PC-3 (cell line): Measurements from ENCODE around the gene B3GNT5. TPM values are rescaled to one million over a fixed set of nuclear protein-coding genes. Genes with fewer than 3 reads are reported as not detected.
A peak's percentile ranks its signal among the peaks of the same experiment; 100 is the strongest.

ENCODE experiments used
- ATAC-seq: fragments of 200-7000 bp; cut with Tn5 transposase; 2 replicates; pipeline ENCODE4 v1.9.1; 2020; ENCODE audit warnings: mild to moderate bottlenecking, moderate library complexity
- BruUV-seq: library from RNA; stranded (reverse); fragments of 400-500 nt; replicated peaks from 2 replicates; lab custom pipeline; 2021; lab: Mats Ljungman, UMichigan
- CTCF ChIA-PET: fragments of 300-600 bp; sonication (Branson Sonifier 250); formaldehyde crosslinking; loops from one replicate; lab custom pipeline; 2022; ENCODE audit warnings: antibody characterized with exemption; lab: Charles Lee
- POLR2A ChIA-PET: fragments of 300-600 bp; sonication (Branson Sonifier 250); formaldehyde crosslinking; loops from one replicate; lab custom pipeline; 2022; ENCODE audit warnings: antibody characterized with exemption; ENCODE audit not compliant: unreplicated experiment; lab: Charles Lee
- DNase-seq: peaks from one replicate; pipeline ENCODE4 v3.0.0-alpha.2; 2015
- H2AFZ ChIP-seq: fragments of 300-600 bp; sonication (generic); 2 replicates; pipeline ENCODE4 v1.6.0; 2016; ENCODE audit warnings: antibody characterized with exemption, low read length
- H3F3A ChIP-seq: fragments of 300-600 bp; sonication (generic); one replicate; pipeline ENCODE4 v1.6.0; 2017; ENCODE audit warnings: antibody characterized with exemption, low read length, control low read depth, mild to moderate bottlenecking; ENCODE audit not compliant: unreplicated experiment
- H3K27ac ChIP-seq: fragments of 300-600 bp; sonication (generic); 2 replicates; pipeline ENCODE4 v1.5.1; 2016; ENCODE audit warnings: mild to moderate bottlenecking, low read length
- H3K27me3 ChIP-seq: fragments of 300-600 bp; sonication (generic); 2 replicates; pipeline ENCODE4 v1.6.1; 2016; ENCODE audit warnings: low read length, mixed read lengths
- H3K36me3 ChIP-seq: fragments of 300-600 bp; sonication (generic); 2 replicates; pipeline ENCODE4 v1.6.1; 2016; ENCODE audit warnings: low read depth, mixed run types, low read length, mixed read lengths
- H3K4me1 ChIP-seq: fragments of 300-600 bp; sonication (generic); 2 replicates; pipeline ENCODE4 v1.5.1; 2016; ENCODE audit warnings: low read length; ENCODE audit not compliant: insufficient read depth
- H3K4me2 ChIP-seq: fragments of 300-600 bp; sonication (generic); 2 replicates; pipeline ENCODE4 v1.6.0; 2016; ENCODE audit warnings: low read length
- H3K4me3 ChIP-seq: fragments of 300-600 bp; sonication (generic); 2 replicates; pipeline ENCODE4 v1.5.1; 2016; ENCODE audit warnings: mild to moderate bottlenecking, low read length, mixed read lengths
- H3K79me2 ChIP-seq: fragments of 300-600 bp; sonication (generic); 2 replicates; pipeline ENCODE4 v1.6.1; 2017; ENCODE audit warnings: low read length, mixed read lengths
- H3K9ac ChIP-seq: fragments of 300-600 bp; sonication (generic); 2 replicates; pipeline ENCODE4 v1.6.0; 2016; ENCODE audit warnings: mild to moderate bottlenecking, low read length
- H3K9me2 ChIP-seq: fragments of 300-600 bp; sonication (generic); replicated peaks from 2 replicates; pipeline ENCODE4 v1.6.1; 2016; ENCODE audit warnings: mixed run types, low read length, mixed read lengths
- H3K9me3 ChIP-seq: fragments of 300-600 bp; sonication (generic); 2 replicates; pipeline ENCODE4 v1.6.1; 2016; ENCODE audit warnings: low read length, mixed read lengths
- H4K20me1 ChIP-seq: fragments of 300-600 bp; sonication (generic); 2 replicates; pipeline ENCODE4 v1.6.1; 2016; ENCODE audit warnings: low read length, mixed read lengths
- CTCF ChIP-seq: fragments of 300-600 bp; sonication (generic); conservative IDR thresholded peaks from 2 replicates; pipeline ENCODE4 v1.5.1; 2017; ENCODE audit warnings: antibody characterized with exemption, low read depth, mild to moderate bottlenecking, low read length
- EZH2 ChIP-seq: fragments of 300-600 bp; sonication (generic); IDR thresholded peaks from one replicate; pipeline ENCODE4 v1.6.1; 2017; ENCODE audit warnings: antibody characterized with exemption, mild to moderate bottlenecking, low read length; ENCODE audit not compliant: unreplicated experiment
- EZH2phosphoT487 ChIP-seq: fragments of 300-600 bp; sonication (generic); IDR thresholded peaks from 2 replicates; pipeline ENCODE4 v1.6.1; 2018; ENCODE audit warnings: mild to moderate bottlenecking, antibody characterized with exemption, low read length, borderline replicate concordance
- intact Hi-C: fragments of 100-400 bp; cut with micrococcal nuclease; formaldehyde crosslinking; loops from 2 replicates; pipeline ENCODE4 v1.9.0; 2023
- total RNA-seq: library from RNA; depleted of rRNA; stranded (reverse); fragments of >200 nt; gene quantifications from 2 replicates; pipeline ENCODE4 v1.2.3, GENCODE V29; 2014

The B3GNT5 gene
- total RNA-seq, 1 experiment from 2014 or later: 22.9 TPM

GRCh38 chr3:183285318-183285717, 32.3 kb downstream of the B3GNT5 start:
- H3K4me1 ChIP-seq: peaks cover 46% of the 10 kb centered on the region
- H3K27ac ChIP-seq: peak overlapping the region; percentile 95
- peak overlapping the region; percentile 76 for H3K4me2 ChIP-seq
- H2AFZ ChIP-seq: no peak overlapping the region
- DNase-seq (no peak), ATAC-seq (no peak)
- intact Hi-C loops: no loop called here
- H3K9ac ChIP-seq: peak overlapping the region; percentile 81
- no peaks in the 10 kb centered on the region for H3K9me3 ChIP-seq
- H3K4me3 ChIP-seq: peak overlapping the region; percentile 16; the same call in 1 of the 2 replicates
- no peaks in the 10 kb centered on the region for H3K27me3 ChIP-seq
- ChIA-PET POLR2A (interaction anchor here (0.5 to 2.1 kb wide), 9 partner anchors 13 to 97 kb away, joined by 3 to 8 read pairs (median 4); no protein-coding TSS in a partner anchor), CTCF (interaction anchor here (1.5 to 1.6 kb wide), 2 partner anchors 86 to 97 kb away, joined by 7 to 12 read pairs; no protein-coding TSS in a partner anchor)
- H3F3A ChIP-seq: peaks cover 7% of the 10 kb centered on the region
- TF ChIP-seq EZH2: no peak
- TF ChIP-seq CTCF: no peak
- no peak for TF ChIP-seq EZH2phosphoT487
- no peaks in the 10 kb centered on the region for H3K36me3 ChIP-seq
- H3K79me2 ChIP-seq: peaks cover 4% of the 10 kb centered on the region; the same call in 1 of the 2 replicates
- no peaks in the 10 kb centered on the region for H4K20me1 ChIP-seq
- H3K9me2 ChIP-seq: no peaks in the 10 kb centered on the region
- TSS peak; percentile 91 for BruUV-seq

GRCh38 chr3:183285828-183286457, 32.9 kb downstream of the B3GNT5 start:
- ChIA-PET POLR2A (interaction anchor here (0.5 to 2.1 kb wide), 9 partner anchors 13 to 97 kb away, joined by 3 to 8 read pairs (median 4); no protein-coding TSS in a partner anchor), CTCF (interaction anchor here (1.5 to 1.6 kb wide), 2 partner anchors 85 to 97 kb away, joined by 7 to 12 read pairs; no protein-coding TSS in a partner anchor)
- H3K4me3 ChIP-seq: peak overlapping the region; percentile 16; the same call in 1 of the 2 replicates
- peak overlapping the region; percentile 95 for H3K27ac ChIP-seq
- peak overlapping the region; percentile 76 for H3K4me2 ChIP-seq
- no peaks in the 10 kb centered on the region for H4K20me1 ChIP-seq
- peaks cover 4% of the 10 kb centered on the region; the same call in 1 of the 2 replicates for H3K79me2 ChIP-seq
- no peaks in the 10 kb centered on the region for H3K9me2 ChIP-seq
- peaks cover 7% of the 10 kb centered on the region for H3F3A ChIP-seq
- no peaks in the 10 kb centered on the region for H3K9me3 ChIP-seq
- peaks cover 51% of the 10 kb centered on the region for H3K4me1 ChIP-seq
- BruUV-seq: TSS peak; percentile 68
- H3K27me3 ChIP-seq: no peaks in the 10 kb centered on the region
- no peak for TF ChIP-seq EZH2
- intact Hi-C loops: no loop called here
- DNase-seq (peak; percentile 98), ATAC-seq (peak; percentile 82)
- H3K36me3 ChIP-seq: no peaks in the 10 kb centered on the region
- H2AFZ ChIP-seq: no peak overlapping the region
- H3K9ac ChIP-seq: peak overlapping the region; percentile 81

- Histone ChIP-seq H3K27ac (peak overlapping the region; percentile 95), H2AFZ (peak overlapping the region; percentile 29; the same call in 1 of the 2 replicates), H4K20me1 (no peaks in the 10 kb centered on the region), H3K79me2 (peaks cover 4% of the 10 kb centered on the region; the same call in 1 of the 2 replicates), H3K9me2 (no peaks in the 10 kb centered on the region), H3K9ac (peak overlapping the region; percentile 81), H3K36me3 (no peaks in the 10 kb centered on the region), H3F3A (peaks cover 7% of the 10 kb centered on the region), H3K4me3 (peak overlapping the region; percentile 47), H3K4me2 (peak overlapping the region; percentile 76), H3K9me3 (no peaks in the 10 kb centered on the region), H3K4me1 (peaks cover 65% of the 10 kb centered on the region), H3K27me3 (no peaks in the 10 kb centered on the region)
- ATAC-seq: peak; percentile 46
- POLR2A ChIA-PET: interaction anchor here (2.1 kb wide), 1 partner anchor 34 kb away, joined by 8 read pairs; no protein-coding TSS in a partner anchor
- CTCF ChIA-PET: no interaction called here
- intact Hi-C loops: no loop called here
- TF ChIP-seq EZH2phosphoT487: no peak
- no peak for TF ChIP-seq CTCF
- TF ChIP-seq EZH2: no peak
- DNase-seq: peak; percentile 87
- no TSS peak for BruUV-seq
These were observed 34.4 kb downstream of the B3GNT5 start for GRCh38 chr3:183287301-183287971.
